NCI-H2227 (cell line): ENCODE data around the gene CELF5.
"Not testable (repeated sequence)": the region's sequence is repeated elsewhere in the genome, so short reads cannot be mapped to it uniquely, and the experiment has no call there.

Experiments
- DNase-seq: peaks from one replicate; lab custom pipeline; 2025; ENCODE audit not compliant: unreplicated experiment; lab: John Stamatoyannopoulos, UW

Gene CELF5

DNA sequence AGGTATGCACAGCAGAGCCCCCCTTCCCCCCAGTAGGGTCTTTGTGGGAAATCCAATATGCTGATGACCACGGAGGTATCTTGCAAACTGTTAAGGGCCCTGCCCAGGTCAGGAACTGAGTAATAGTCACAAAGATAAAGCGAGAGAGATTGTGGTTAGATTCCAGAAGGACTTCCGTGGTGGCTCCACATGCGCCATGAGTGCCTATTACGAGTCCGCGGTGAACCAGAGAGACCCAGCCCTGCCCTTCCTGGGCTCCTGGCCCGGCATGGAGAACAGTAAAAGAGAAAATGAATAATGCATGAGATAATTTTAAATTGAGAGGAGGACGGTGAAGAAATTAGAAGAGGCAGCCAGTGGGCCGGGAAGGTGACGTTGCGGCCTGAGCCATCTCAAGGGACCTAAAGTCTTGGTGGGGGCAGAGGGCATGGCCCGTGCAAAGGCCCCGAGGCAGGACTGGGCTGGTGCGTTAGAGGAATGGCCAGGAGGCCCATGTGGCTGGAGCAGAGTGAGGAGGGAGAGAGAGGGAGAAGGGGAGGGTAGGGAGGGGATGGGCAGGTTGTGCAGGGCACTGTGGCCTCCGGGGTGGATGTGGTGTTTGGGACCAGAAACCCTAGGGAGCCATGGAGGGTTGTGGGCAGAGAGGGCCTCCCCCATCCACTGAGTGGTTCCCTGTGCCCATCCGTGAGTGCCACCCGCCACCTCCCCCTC is 95.3 kb downstream of the CELF5 start:
- no peak for DNase-seq

DNA sequence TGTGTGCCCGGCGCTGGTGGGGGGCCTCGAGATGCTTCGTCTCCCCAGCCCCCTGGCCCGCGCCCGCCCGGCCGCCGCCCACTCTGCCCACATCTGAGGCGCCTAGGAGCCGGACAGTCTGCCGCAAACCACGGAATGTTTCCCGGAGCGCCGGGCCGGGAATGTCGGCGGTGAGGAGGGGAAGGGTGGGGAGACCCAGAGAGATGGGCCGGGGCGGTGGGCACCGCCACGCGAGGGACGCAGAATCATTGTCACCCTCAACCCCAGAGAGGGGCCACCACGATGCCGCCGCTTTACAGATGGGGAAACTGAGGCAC is 95.9 kb downstream of the CELF5 start:
- no peak for DNase-seq

DNA sequence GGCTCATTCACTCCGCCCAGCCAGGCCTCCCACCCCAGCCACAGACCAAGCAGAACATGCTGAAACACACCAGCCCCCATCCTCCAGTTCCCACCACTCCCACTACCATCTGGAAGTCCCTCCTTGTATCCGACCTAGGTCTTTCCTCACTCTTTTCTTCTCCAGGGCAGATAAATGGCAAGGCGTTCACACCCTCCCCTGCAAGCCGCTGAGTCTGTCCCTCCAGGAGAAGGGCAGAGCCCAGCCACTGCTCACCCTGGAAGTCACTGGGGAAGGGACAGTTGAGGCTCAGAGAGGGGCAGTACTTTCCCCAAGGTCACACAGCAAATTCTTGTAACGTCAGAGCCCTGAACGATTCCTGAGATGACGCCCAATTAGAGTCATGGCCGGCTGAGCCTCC is 96.4 kb downstream of the CELF5 start:
- no peak for DNase-seq

DNA sequence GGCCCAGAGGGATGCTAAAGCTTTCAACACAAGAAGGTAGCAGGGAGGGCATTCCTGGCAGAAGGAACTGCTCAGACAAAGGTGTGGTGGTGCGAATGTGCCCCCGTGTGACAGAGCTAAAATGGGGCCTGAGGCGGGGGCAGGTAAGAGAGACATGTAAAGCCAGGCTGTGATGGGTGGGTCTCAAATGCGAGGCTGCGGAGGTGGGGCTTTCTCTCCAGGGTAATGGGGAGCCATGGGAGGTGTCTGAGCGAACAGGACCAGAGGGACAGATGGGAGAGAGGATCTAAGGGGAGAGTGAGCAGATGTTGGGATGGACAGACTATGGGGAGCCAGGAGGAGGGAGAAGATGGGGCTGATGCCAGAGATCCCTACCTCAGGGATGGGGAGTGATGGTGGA is 97.2 kb downstream of the CELF5 start:
- no peak for DNase-seq

DNA sequence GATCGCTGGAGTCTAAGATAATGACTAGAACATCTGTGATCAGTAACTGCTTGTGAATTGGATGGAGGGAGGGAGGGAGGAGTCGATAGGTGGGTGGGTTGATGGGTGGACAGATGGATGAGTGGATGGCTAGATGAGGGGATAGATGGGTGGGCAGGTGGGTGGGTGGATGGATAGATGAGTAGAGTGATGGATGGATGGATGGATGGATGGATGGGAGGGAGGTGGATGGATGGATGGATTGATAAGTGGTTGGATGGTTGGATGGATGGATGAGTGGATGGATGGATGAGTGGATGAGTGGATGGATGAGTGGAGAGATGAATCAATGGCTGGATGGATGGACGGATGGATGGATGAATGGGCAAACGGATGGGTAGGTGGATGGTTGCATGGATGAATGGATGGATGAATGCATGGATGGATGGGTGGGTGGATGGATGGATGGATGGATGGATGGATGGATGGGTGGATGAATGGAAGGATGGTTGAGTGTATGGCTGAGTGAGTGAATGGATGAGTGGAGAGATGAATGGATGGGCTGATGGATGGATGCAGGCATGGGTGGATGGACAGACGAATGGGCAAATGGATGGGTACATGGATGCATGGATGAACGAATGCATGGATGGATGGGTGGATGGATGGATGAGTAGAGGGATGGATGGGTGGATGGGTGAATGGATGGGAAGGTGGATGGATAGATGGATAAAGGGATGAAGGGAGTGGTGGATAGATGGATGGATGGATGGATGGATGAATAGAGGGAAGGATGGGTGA is 97.9 kb downstream of the CELF5 start:
- DNase-seq: no peak

DNA sequence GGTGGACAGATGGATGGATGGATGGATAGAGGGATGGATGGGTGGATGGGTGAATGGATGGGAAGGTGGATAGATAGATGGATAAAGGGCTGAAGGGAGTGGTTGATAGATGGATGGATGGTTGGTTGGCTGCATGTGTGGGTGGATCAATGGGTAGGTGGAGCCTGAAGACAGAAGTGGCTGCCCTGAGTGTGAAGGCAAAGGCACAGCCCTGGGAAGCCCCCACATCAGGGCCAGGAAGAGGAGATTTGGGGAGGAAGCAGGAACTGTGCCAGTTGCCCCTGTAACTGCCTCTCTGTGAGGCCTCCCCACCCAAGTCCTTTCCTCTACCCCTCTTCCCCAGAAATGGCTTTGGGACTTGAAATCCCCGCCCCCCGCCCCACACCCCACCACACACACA is 98.6 kb downstream of the CELF5 start:
- DNase-seq: no peak

DNA sequence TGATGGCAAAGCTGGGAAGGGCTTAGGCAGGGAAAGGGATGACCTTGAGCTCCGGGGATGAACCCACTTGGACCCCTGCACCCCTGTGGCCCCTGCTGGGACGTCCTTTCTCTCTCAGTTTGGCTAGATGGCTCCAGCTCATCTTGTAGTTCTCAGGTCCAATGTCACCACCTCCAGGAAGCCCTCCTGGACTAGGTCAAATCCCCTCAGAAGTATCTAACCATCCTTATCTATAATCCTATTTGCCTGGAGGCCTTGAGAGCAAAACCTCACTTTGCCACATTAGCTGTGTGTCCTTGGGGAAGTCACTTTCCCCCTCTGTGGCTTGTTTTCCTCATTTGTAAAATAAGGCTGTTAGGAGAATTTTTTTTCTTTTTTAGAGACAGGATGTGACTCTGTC is 99.2 kb downstream of the CELF5 start:
- no peak for DNase-seq

DNA sequence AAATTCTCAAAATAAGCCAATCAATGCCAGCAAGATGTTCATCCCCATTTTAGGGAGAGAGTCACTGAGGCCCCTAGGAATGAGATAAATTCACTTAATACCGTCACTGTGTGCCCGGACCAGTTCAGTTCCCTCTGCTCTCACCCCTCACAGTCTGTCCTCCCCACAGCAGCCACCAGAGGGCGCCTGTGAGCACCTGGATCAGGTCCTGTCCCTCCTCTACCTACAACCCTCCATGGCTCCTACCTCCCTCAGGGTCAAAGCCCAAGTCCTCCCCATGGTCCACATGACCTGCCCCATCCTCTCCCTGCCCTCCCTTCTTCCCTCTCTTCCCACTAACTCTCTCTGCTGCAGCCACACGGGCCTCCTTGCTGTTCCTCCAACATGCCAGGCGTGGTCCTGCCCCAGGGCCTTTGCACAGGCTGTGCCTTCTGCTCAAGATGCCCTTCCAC is 100.0 kb downstream of the CELF5 start:
- DNase-seq: peak; percentile 17

DNA sequence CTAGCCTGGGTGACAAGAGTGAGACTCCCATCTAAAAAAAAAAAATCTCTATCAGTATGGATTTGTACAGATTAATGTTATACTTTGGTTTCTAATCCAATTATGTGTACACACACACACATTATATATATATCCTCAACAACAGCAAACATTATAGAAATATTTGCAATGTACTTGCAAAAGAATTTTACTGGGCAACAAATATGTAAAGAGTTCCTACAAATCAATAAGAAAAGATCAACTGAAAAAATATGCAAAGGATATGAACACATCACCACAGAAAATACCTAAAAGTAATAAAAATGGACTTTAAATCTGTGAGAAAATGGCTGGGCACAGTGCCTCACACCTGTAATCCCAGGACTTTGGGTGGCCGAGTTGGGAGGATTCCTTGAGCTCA is 101.0 kb downstream of the CELF5 start:
- no peak for DNase-seq

DNA sequence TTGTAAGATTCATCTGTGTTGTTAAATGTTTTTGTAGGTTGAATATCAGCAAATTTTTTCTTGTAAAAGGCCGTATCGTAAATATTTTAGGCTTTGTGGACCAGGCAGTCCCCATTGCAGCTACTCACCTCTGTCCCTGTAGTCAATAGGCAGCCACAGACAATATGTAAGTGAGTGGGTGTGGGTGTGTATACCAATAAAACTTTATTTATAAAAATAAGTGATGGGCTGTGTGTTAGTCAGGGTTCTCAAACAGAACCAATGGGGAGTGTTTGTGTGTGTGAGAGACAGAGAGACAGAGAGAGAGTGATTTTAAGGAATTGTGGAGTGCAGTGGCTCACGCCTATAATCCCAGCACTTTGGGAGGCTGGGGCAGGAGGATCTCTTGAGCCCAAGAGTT is 104.3 kb downstream of the CELF5 start:
- DNase-seq: no peak

DNA sequence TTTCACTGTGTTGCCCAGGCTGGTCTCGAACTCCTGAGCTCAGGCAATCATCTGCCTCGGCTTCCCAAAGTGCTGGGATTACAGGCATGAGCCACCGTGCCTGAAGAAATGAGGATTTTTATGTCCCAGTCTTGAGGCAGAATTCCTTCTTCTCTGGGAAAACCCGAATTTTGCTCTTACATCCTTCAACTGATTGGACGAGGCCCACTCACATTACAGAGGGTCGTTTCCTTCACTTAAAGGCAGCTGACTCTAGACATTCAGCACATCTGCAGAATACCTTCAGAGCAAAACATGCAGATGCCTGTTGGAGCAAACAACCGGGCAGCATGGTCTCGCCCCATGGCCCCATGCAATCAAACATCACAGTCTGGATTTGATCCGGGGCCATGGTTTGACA is 105.6 kb downstream of the CELF5 start:
- DNase-seq: no peak

DNA sequence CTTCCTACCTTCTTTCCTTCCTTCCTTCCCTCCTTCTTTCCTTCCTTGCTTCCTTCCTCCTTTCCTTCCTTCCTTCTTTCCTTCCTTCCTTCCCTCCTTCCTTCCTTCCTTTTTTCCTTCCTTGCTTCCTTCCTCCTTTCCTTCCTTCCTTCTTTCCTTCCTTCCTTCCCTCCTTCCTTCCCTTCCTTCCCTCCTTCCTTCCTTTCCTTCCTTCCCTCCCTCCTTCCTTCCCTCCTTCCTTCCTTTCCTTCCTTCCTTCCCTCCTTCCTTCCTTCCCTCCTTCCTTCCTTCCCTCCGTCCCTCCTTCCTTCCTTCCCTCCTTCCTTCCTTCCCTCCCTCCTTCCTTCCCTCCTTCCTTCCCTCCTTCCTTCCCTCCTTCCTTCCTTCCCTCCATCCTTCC is 107.8 kb downstream of the CELF5 start:
- not testable (repeated sequence) for DNase-seq

DNA sequence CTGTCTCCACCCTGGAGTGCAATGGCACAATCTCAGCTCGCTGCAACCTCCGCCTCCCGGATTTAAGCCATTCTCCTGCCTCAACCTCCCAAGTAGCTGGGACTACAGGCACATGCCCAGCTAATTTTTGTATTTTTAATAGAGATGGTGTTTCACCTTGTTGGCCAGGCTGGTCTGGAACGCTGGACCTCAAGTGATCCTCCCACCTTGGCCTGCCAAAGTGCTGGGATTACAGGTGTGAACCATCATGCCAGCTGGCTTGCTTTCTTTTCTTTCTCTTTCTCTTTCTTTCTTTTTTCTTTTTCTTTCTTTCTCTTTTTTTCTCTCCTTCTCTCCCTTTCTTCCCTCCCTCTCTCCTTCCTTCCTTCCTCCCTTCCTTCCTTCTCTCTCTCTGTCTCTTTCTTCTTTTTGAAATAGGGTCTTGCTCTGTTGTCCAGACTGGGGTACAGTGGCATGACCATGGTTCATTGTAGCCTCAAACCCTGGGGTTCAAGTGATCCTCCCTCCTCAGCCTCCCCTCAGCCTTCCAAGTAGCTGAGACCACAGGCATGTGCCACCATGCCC is 108.6 kb downstream of the CELF5 start:
- DNase-seq: no peak

DNA sequence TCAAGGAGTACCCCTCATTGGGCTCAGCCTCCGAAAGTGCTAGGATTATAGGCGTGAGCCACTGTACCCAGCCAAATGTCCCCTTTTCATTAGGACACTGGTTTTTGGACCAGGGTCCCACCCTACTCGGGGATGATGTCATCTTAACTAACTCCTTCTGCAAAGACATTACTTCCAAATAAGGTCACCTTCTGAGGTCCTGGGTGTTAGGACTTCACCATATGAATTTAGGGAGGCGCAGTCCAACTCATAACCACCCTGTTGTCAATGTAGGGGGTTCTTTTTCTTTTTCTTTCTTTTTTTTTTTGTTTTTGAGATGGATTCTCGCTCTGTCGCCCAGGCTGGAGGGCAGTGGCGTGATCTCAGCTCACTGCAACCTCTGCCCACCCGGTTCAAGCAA is 109.2 kb downstream of the CELF5 start:
- DNase-seq: no peak

DNA sequence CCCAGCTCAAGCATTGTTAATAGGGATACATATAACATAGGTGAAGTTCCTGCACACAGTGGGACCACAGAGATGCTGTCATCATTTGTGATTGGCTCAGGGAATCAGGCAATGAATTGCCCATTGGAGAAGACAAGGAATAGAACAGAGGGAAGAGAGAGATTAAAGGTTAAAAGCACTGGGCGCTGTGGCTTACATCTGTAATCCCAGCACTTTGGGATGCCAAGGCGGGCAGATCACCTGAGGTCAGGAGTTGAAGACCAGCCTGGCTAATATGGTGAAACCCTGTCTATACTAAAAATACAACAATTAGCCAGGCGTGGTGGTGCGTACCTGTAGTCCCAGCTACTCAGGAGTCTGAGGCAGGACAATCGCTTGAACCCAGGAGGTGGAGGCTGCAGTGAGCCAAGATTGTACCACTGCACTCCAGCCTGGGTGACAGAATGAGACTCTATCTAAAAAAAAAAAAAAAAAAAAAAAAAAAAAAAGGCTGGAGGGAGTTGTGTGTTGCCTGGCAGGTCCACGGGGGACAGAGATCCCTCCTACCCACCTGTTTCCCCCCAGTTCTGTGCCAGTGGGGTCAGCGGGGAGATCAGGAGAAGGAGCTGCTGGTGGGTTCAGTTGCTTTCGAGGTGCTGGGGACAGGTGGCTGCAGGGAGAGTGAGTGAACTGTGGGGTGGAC is 110.4 kb downstream of the CELF5 start:
- not testable (repeated sequence) for DNase-seq

DNA sequence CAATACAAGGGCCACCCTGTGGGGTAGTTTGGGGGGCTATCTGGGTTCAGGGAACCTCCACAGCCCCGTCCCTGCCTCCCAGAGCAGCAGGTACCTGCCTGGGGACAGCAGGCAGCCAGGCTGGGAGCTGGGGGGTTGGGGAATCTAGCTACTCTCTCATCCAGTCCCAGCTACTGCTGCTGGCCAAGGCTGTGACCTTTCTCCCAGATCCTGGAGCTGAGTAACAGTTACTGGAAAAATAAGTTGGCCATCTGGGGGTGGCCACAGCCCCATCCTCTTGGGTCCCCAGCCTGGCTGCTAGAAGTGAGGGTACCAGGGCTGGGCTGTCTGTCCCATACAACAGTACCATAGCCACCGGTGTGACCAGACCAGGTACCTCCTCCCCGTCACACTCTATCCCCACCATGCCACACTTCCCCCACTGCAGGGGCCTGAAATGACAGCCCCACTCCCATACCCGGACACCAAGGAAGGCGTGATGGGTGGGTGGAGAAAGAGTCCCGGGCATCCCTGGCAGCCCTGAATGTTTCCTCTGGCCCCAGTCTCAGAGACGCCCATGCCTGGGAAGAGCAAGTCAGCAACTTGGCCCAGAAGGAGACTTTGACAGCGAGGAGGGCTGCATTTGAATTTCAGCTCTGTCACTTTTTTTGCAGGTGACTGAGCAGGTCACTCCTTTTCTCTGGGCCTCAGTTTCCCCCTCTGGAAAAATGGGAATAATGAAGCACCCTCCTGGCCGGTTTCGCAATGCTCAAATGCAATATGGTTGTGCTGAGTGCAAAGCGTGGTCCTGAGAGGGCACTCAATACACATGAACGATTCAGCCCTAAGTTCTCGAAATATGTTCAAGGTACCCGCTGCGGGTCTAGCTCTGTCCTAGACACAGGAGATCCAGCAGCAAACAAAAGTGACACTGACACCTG is 111.2 kb downstream of the CELF5 start:
- no peak for DNase-seq

DNA sequence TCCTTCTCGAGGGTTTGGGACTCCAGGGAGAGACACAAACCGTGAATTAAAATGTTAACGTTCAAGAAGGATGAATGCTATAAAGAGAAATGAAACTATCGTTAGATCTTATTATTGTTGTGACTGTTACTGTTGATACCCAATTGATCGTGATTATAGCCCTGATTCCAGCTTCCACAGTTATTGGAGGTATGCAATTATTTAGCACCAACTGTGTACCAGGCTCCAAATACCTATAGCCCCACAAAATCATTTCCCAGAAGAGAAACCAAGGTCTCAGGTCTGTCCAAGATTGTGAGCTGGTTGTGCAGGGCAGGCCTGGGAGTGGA is 111.9 kb downstream of the CELF5 start:
- DNase-seq: no peak

DNA sequence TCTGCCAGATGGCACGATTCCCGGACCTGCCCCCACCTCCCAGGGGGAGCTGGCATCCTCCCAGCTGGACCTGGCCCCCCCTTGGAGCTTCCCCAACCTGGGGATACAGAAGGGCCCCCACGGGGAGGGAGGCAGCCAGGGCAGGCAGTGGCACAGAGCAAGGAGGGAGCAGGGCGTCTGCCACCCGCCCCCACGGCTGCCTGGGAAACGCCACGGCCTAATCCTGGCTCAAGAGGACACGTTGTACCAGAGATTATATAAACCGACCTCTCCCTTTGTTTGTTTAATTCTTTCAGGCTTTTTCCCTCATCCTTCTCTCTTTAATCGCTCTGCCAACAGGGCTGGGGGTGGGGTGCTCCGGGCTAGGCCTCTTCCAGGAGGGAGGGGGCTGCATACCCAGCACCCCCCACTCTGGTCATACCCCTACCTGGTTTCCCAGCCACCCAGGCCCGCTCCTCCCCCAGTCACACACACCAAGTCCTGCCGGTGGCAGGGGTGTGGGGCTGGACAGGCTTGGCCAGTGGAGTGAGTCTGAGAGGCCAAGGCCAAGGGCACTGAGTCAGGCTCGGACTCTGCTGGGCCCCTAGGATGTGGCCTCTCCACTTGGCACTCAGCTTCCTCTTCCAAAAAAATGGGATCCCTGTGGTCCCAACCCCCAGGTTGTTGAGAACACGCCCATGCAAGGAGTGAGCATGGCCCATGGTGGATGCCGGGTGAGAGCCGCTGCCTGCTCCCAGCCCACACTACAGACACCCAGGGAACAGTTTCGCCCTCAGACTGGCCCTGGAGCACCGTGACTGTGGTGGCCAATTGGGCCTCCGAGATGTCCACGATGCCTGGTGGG is 112.4 kb downstream of the CELF5 start:
- DNase-seq: no peak

DNA sequence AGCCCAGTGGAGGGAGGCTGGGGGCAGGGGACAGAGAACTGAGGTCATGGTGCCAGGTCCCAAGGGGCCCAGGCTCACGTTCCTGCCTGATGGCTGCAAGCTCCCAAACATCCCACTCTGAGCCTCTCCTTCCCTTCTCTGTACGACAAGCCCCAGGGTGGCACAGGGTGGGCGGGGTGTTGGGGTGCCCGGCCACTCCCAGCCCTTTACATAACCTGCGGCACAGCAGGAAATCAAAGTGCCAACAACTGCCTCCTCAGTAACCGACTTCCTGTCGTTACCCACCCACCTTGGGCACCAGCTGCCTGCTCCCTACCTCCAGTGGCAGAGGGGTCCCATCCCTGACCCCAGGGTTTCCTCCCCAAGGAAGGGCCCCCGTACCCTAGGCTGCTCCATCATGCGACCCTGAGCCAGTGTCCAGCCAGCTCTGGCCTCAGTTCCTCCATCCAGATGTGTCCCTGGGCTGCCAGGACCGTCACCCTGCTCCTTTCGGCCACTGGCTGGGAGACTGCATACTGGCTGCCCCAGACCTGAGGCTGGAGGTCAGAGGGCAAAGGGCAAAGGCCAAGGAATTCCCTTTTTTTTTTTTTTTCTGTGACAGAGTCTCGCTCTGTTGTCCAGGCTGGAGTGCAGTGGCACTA is 114.2 kb downstream of the CELF5 start:
- no peak for DNase-seq

DNA sequence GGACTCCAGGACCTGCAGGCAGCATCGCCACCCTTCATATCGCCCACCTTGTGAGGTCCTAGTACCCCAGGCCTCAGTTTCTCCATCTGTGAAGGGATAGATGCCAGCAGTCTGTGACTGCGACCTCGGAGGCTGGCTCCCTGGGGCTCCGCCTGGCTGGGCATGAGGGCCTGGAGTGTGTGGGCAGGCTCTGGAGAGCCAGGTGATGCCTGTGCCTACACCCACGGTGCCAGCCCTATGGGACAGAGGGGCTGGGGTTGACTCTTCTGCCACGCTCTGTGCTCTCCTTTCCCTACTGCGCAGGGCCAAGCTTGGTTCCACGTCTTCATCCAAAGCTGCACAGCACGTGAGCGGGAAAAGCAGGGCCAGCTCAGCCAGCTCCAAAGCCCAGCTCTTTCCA is 115.9 kb downstream of the CELF5 start:
- no peak for DNase-seq
